ENCODE measurements around the gene B3GALT4.
"Not testable (repeated sequence)": the region's sequence is repeated elsewhere in the genome, so short reads cannot be mapped to it uniquely, and the experiment has no call there.

The B3GALT4 gene, protein sequence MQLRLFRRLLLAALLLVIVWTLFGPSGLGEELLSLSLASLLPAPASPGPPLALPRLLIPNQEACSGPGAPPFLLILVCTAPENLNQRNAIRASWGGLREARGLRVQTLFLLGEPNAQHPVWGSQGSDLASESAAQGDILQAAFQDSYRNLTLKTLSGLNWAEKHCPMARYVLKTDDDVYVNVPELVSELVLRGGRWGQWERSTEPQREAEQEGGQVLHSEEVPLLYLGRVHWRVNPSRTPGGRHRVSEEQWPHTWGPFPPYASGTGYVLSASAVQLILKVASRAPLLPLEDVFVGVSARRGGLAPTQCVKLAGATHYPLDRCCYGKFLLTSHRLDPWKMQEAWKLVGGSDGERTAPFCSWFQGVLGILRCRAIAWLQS

DNA sequence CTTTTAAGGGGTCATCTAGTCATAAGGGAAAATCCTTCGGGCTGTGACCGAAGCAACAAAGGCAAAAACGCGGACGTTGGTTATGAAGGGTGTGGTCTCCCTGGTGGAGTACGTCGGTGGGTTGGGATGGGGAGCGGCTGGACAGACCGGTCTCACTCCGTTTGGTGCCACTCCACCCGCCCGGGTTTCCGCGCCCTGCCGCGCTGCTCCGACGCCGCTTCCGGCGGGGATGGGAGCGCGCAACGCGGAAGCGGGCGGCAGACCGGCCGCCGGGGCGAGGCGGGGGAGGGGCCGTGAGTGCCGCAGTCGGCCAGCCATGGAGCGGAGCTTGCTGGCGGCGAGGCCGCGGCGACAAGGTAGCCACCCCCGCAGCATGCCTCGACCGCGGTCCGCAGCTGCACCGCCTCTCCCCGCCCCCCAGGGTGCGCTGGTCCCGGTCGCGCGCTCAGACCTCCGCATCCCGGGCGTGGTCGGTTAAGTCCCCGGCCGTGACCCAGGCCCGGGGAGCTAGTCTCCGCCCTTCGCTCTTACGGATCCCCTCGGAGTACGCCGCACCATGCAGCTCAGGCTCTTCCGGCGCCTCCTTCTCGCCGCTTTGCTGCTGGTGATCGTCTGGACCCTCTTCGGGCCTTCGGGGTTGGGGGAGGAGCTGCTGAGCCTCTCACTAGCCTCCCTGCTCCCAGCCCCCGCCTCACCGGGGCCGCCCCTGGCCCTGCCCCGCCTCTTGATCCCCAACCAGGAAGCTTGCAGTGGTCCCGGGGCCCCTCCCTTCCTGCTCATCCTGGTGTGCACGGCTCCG lies at the start of gene B3GALT4:
B3GALT4 (plus strand) TSS at position 260 of the 799 bp plus-strand sequence; CDS start at position 557, 297 bp downstream.
- DNase-seq = peak; percentile 79

DNA sequence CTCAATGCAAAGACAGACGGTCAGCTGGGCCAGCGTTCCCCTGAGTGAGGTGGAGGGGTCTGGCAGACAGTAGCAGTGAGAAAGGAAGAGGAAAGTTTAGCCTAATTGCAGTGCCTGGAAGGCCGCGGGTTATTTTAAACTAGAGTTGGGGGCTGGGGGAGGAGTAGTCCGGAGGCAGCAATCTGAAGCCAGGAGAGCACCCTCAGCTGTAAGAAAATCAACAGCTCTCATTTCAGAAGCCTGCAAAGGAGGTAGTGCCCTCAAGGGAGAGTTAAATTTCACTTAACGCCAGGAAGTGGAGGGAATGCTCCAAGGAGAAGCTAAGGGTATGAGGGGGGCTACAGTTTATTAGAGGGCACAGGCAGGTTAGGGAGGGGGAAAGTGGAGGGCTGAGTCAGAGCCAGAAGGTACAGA lies 41.7 kb upstream of the B3GALT4 start:
- DNase-seq = no peak

DNA sequence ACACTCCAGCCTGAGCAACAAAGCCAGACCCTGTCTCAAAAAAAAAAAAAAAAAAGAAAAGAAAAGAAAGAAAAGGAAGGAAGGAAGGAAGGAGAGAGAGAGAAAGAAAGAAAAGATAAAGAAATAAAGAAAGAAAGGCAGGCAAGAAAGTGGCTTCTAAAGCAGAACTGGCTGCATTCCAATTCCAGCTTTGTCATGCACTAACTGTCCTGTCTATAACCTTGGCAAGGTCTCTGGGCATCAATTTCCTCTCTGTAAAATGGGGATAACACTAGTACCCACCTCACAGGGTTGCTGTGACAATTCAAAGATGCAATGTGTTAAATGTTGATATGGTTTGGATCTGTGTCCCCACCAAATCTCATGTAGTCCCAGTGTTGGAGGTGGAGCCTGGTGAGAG lies 40.6 kb upstream of the B3GALT4 start:
- no peak for DNase-seq

DNA sequence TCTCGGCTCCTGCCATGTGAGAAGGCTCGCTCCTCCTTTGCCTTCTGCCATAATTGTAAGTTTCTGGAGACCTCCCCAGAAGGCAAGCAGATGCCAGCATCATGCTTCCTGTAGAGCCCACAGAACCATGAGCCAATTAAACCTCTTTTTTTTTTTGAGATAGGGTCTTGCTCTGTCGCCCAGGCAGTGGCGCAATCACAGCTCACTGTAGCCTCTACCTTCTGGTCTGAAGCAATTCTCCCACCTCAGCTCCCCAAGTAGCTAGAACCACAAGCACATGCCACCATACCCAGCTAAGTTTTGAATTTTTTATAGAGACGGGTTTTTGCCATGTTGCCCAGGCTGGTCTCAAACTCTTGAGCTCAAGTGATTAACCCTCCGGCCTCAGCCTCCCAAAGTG lies 40.1 kb upstream of the B3GALT4 start:
- DNase-seq = no peak

DNA sequence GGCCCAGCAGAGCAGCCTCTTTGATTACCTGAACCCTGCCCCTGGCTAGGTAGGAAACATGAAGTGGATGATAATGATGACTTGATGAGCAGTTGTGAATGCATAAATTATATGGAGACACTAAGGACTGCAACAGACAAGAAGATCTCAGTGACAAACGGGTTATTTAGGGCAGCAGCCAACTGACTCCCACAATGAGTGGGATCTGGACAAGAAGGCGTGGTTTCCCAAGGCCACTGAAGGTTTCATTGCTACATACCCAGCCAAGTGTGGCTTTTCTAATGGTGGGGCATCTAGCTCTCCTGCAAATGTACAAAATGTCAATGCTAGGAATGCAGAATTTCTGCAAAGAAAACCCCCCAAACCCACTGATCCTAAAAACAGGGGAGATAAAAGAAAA lies 39.2 kb upstream of the B3GALT4 start:
- no peak for DNase-seq

DNA sequence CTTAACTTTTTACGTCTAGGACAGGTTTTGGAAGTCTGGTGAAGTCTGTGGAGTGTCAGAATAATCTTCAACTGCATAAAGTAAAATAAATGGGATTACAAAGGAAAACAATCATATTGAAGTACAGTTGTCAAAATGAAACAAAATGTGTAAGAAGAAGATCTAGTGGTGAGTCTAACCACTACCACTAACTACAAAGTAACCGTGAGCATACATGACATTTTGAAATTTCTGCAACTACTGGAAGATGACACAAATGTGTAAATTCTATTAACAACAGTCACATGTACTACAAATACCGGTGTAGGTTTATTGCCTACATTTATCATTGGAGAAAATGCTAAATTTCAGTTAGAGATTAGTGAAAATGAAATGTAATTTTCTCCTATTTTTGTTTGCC lies 35.0 kb upstream of the B3GALT4 start:
- DNase-seq = peak; percentile 1

DNA sequence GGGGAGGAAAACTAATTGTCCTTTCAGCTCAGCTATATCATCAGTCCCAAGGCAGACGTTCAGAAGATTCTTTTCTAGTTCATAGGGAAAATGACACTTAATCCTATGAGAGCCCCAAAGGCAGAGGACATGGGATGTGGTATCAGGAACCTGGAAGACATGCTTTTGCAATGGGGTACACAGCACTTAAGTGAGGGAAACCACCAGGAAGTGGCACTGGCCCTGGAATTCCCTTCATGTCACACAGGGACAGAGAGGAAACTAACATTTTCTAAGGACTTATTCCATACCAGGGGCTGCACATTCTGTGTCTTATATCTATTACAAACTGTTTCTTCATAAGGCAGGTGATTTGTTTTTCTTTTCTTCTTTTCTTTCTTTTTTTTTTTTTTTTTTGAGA lies 33.4 kb upstream of the B3GALT4 start:
- no peak for DNase-seq

DNA sequence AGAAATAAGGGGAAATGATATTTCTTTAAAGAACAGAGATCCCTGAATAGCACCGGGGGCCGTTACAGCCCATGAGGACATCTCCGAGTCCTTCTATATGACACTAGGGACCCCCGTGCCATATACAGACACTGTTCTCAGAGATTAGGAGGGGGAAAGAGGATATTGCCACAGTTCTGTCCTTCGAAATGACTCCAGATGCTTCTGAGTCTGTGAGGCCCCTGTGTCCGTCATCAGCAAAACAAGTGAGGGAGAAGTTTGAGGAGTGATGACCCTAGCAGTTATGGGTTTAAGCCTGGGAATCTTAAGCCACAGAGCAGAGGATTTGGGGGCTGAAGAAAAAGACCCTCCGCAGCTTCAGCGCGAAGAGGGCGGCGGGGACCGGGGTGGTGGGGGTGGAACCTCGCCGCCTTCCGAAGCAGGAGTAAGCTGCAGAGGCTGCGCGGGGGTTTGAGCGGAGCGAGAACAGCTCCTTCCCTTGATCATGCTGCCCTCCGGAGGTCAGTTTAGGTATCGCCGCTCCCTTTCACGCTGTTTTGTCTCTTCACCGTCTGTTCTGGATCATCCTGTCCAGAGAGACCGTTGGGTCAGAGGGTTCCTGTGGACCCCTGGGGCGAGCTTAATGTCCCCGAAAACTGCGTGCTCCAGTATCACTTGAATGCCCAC lies 28.8 kb upstream of the B3GALT4 start:
- peak; percentile 91 for DNase-seq

DNA sequence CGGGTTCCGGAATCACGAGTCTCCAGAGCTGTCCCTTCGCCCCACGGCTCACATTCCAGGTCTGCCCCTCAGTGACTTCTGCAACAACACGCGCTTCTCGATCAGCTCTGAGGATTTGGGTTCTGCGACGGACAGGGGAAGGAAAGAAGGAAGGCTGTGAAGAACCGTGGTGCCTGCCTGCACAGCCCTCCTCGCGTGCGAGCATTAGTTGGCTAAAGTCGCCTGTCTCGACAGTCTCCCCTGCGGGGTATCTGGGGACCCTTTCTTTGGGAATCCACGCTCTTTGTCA lies 28.3 kb upstream of the B3GALT4 start:
- DNase-seq = no peak

DNA sequence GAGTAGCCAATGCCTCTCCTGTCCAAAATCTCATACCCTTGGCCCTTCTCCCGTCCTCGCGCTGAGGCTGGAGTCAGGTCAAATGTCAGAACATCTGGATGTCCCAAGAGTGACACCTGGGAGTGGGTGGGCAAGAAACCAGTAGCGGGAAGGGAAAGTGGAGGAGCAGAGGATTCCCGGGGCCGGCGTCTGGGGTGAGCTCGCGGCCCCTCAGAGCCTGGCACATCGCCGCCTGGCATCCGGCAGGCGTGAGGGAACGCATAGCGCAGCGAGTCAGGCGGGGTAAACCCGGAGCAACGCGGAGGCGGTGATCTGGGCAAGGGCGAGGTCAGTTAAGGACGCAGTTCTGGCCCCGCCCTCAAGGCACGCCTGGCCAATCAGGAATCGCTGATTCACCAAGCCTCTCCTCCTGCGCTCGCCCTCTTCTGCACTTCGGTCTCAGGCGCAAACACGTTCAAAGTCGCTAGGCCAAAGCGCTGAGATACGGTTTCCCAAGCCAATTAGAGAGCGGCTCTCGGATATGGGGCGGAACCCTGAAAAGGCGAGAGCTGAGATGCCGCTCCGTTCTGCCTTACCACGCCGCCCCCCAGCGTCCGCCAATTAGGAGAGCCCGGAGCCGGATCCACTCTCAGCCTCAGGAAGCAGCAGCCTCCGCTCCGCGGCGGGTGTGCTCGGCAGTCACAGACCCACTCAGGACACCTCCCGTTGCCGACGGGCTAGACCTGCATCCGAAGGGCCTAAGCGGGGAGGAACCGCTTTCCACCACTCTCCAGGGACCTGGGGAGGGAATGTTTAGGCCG lies 27.8 kb upstream of the B3GALT4 start:
- DNase-seq = peak; percentile 99

DNA sequence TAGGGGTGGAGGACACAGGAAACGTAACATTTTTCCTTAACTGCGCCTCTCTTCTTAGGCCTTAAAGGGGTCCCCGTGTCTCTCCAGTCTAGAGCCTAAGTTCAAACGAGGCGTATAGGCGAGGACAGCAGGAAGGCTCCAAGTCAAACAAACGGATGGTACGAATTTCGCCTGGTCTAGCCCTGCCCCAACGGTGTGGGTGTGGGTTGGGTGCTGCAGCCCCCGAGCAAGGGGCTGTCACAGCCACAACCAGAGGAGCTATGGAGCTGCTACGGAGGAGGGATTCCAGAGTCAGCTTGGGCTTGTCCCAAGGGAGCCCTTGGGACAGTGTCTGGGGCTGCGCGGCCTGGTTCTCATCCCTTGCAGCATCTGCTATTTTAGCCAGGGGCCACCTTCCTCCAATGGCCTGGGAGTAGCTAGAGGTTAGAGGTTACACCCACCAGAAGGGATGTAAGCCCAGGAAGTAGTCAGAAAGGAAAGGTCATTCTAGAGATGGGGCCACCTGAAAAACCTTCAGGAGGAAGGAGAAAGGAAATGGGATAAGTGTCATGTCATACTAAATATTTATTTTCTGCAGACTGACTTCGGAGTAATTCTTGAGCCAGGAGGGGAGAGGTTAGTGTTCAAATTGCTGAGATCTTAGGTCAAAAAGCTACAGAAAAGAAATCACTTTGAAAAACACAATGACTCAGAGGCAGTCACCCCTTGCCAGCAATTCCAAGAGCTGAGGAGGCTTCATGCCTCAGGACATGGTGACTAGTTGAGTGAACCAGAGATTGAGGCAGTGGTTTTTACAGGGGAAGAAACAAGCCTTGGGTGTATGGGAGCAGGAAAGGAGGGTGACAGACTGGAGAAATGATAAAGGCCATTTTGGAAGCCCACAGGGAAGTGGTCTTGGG lies 26.9 kb upstream of the B3GALT4 start:
- DNase-seq = no peak

DNA sequence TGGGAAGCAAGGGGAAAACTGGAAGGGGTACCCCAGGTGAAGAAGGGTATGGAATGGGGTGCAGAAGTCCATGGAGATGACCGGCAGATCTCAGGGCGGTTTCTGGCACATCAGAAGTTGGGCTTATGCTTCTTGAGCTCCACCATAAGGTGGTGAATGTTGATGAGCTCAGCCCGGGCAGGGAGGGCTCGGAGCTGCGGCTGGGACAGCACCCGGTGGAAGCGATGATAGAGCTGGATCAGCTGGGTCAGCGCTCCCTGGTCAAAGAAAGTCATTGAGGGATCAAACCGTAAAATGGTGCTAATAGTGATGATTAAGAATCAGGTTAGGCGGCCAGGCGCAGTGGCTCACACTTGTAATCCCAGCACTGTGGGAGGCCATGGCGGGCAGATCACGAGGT lies 26.2 kb upstream of the B3GALT4 start:
- no peak for DNase-seq

DNA sequence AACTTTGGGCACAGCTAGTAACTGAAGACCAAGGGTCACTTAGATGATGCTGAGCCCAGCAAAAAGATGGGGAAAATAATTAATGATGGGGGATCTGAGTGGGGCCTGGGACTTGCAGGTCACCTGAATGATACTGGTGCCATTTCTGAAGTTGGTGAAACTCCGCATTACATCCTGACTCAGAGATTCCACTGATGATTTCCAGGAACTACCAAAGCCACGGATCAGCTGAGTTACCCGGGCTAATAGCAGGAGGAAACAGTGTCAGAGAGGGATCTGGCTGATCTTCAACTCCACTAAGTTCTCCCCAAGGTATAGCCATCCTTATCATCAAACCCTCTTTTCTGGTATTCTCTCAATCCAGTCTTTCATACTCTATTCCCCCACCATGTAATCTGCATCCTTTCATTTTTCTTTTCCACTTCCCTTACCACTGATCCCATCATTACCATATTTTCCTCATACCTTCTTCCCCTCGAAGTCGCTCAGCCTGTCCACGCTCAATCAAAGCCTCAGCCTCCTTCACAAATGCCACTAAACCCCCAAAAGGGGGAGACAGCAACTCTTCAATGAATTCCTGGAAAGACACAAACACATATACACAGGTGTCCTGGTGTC lies 25.4 kb upstream of the B3GALT4 start:
- no peak for DNase-seq

DNA sequence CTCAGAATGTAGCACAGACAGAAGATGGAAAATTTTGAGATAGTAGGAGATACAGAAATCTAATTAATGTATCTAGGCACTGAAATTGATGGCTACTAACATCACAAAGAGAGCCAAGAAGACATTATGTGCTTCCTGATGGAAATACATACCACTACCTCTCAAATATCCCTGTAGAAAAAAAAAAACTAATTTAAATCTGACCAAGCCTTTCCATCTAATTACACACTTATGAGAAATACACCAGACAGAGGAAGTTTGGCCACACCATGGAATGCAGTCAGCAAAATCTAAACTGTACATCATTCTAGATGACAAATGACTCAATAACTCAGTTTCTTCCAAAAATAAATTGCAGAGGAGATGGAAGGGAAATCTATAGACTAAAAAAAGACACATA lies 24.2 kb upstream of the B3GALT4 start:
- no peak for DNase-seq

DNA sequence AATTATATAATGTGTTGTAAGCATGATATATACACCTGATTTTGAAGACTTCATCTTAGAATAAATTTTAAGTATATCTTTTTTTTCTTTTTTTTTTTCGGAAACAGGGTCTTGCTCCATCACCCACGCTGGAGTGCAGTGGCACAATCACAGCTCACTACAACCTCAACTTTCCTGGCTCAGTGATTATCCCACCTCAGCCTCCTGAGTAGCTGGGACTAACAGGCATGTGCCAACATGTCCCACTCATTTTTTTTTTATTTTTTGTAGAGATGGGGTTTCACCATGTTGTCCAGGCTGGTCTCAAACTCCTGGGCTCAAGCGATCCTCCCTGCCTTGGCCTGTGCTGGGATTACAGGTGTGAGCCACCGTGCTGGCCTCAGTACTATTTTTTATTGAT lies 22.3 kb upstream of the B3GALT4 start:
- no peak for DNase-seq

DNA sequence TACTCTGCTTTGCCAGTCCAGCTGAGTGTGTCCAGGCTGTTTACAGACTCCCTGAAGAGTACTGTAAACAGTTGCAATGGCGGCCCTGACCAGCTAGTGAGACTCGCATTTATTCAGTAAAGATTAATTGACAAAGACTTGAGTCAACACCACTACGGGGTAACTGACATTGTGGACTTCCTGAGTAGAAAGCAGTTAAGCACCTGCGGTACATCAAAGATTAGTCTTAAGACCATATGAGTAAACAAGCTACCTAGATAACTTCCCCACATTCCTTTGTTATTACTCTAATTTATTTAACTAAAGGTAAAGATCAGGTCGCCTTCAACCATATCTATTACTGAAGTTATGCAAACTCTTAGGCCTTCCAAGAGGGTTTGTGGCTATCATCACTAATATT lies 17.9 kb upstream of the B3GALT4 start:
- no peak for DNase-seq

DNA sequence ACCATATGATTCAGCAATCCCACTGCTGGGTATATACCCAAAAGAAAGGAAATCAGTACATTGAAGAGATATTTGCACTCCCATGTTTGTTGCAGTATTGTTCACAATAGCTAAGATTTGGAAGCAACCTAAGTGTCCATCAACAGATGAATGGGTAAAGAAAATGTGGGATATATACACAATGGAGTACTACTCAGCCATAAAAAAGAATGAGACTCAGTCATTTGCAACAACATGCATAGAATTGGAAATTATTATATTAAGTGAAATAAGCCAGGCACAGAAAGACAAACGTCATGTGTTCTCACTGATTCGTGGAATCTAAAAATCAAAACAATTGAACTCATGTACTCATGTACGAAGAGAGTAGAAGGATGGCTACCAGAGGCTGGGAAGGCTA lies 14.4 kb upstream of the B3GALT4 start:
- not testable (repeated sequence) for DNase-seq

DNA sequence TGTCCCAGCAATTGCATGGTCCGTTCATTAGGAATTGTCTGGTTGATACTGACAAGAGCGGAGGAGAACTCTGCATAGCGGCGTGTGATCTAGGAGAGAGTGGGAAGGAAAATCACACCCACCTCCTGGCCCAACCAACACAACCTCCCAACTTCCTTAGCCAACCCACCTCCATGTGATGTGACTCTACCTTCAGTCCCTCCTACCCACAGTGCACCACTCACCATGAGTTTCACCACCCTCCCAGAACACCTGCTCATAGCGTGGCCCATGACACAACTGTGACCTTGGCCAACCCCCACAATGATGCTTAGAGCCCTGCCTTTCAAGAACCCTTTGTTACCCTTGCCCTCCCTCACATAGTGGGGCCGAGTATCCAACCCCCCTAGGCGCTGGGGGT lies 12.9 kb upstream of the B3GALT4 start:
- DNase-seq = no peak

DNA sequence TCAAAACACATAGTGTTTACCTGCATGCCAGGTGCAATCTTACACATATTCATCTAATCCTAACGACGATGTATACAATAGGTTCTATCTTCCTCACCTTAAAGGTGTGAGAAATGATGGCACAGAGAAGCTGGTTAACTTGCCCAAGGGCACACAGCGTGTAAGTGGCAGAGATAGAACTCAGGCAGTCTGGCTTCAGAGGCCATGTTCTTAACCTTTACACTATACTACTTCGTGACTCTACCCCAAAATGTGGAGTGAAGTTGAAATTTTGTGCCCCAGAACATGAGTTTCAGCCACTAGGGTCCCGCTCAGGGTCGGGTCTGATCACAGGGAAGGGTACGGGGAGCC lies 5.8 kb upstream of the B3GALT4 start:
- no peak for DNase-seq

DNA sequence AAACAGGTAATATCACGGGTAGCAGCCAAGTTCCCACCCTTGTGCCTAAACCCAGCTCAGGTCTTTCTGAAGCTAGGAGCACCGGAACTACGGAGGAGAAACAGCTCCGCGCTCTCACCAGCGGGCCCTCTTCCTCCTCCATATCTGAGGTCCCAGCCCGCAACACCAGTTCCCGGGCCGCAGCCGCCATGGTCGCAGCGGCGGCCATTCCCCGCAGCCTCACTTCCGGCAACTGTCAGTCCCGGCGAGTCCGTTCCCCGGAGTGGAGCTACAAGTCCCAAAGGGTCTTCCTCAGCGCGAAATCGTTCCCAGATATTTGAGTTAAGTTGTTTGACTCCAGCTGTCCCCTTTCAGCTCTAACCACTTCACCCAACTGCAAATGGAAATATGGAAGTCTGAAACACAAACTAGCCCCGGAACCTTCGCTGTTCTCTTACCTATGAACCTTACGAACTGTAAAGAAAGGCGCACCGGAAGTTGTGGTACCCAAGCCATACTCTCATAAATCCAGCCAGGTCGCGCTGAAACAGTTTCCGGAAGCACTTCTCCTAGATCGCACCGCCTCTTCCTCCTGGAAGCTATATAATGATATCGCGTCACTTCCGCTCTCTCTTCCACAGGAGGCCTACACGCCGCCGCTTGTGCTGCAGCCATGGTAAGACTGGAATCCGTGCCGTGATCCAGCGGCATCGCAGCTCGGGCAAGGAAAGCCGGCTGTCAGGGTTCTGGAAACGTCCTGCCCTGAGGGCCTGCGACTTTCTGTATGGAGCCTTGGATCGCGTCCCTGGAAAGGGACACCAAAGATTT lies 5.3 kb upstream of the B3GALT4 start, which contains the start of the genes RPS18 and VPS52:
RPS18 (plus strand) TSS at position 608 of the 807 bp plus-strand sequence; CDS start at position 653, 45 bp downstream.
VPS52 (minus strand) TSS at position 409 of the 807 bp plus-strand sequence; CDS start at position 208, 201 bp downstream.
- peak; percentile 97 for DNase-seq
